Neuronal stem cell (in vitro differentiated cells): ENCODE measurements around the gene CRTC2.

Experiments used
- small RNA-seq: library from polyadenylated mRNA; stranded (forward); fragments of <200 nt; extraction: miRNeasy Mini kit (QIAGEN cat#:217004); gene quantifications from one replicate; pipeline ENCODE3, GENCODE V24; 2013; ENCODE audit not compliant: insufficient read depth

CRTC2 gene

Small RNA genes lying within 50 kb of the gene (small RNA-seq; reads per million reads assigned to genes)
- 16.2 reads per million, percentile 74 among the genes with 10 or more reads in this experiment for gene MIR6737
